Left lobe of liver (tissue), 2 donors: ENCODE data around the gene TLNRD1. TPM values are rescaled to one million over a fixed set of nuclear protein-coding genes. Genes with fewer than 3 reads are reported as not detected.
"Not testable (repeated sequence)": the region's sequence is repeated elsewhere in the genome, so short reads cannot be mapped to it uniquely, and the experiment has no call there.

ENCODE experiments used
- ATAC-seq: fragments of 200-7000 bp; cut with Tn5 transposase; one replicate; pipeline ENCODE4 v1.9.1; 2020; ENCODE audit warnings: mild to moderate bottlenecking, moderate library complexity
- DNase-seq: peaks from one replicate; pipeline ENCODE4 v3.0.0-alpha.2; 2020; ENCODE audit warnings: low spot score
- total RNA-seq: library from RNA; stranded (reverse); gene quantifications from one replicate; pipeline ENCODE4 v1.2.1, GENCODE V29; 2021
- donor health status: DM: no; HTN: no; CAD: no; lungs with moderate emphysema.
- donor health status: DM: no; HTN: yes; CAD: no.

Gene TLNRD1
- 4.2 TPM for total RNA-seq

GRCh38 chr15:81000624-81001151 lies at the start of gene TLNRD1:
TSS of gene TLNRD1 (plus strand) at chr15:81000923. CDS start at chr15:81002272, 1,349 bp downstream.
- DNase-seq (peak; percentile 85), ATAC-seq (peak; percentile 77)

GRCh38 chr15:80951941-80952340 lies 48.8 kb upstream of the TLNRD1 start:
- no peak for ATAC-seq
- DNase-seq = peak; percentile 40

- ATAC-seq (no peak), DNase-seq (no peak)
Measured at GRCh38 chr15:80953001-80953952, 47.4 kb upstream of the TLNRD1 start.

- ATAC-seq (no peak), DNase-seq (no peak)
Measured at GRCh38 chr15:80953953-80954778, 46.6 kb upstream of the TLNRD1 start.

- not testable (repeated sequence) for ATAC-seq, DNase-seq
Measured at GRCh38 chr15:80955571-80956452, 44.9 kb upstream of the TLNRD1 start.

- no peak for ATAC-seq
- DNase-seq = no peak
Measured at GRCh38 chr15:80957556-80957955, 43.2 kb upstream of the TLNRD1 start.

GRCh38 chr15:80957976-80958375 lies 42.7 kb upstream of the TLNRD1 start:
- DNase-seq = no peak
- ATAC-seq = no peak

GRCh38 chr15:80958818-80959495 lies 41.8 kb upstream of the TLNRD1 start:
- no peak for ATAC-seq

GRCh38 chr15:80965454-80965853 lies 35.3 kb upstream of the TLNRD1 start:
- not testable (repeated sequence) for ATAC-seq, DNase-seq

More at GRCh38 chr15:80958818-80959495, 41.8 kb upstream of the TLNRD1 start:
- no peak for DNase-seq

- DNase-seq (no peak), ATAC-seq (no peak)
Measured at GRCh38 chr15:80966431-80967197, 34.1 kb upstream of the TLNRD1 start.

GRCh38 chr15:80967451-80967850 lies 33.3 kb upstream of the TLNRD1 start:
- DNase-seq (no peak), ATAC-seq (no peak)

- ATAC-seq = no peak
- no peak for DNase-seq
Measured at GRCh38 chr15:80967991-80968510, 32.7 kb upstream of the TLNRD1 start.

- ATAC-seq (no peak), DNase-seq (no peak)
Measured at GRCh38 chr15:80969316-80969715, 31.4 kb upstream of the TLNRD1 start.

- ATAC-seq (peak; percentile 93), DNase-seq (no peak)
Measured at GRCh38 chr15:80970018-80970657, 30.6 kb upstream of the TLNRD1 start.

GRCh38 chr15:80970658-80971057 lies 30.1 kb upstream of the TLNRD1 start:
- ATAC-seq (no peak), DNase-seq (no peak)

GRCh38 chr15:80971143-80971542 lies 29.6 kb upstream of the TLNRD1 start:
- no peak for DNase-seq
- no peak for ATAC-seq

- no peak for DNase-seq
- ATAC-seq = no peak
Measured at GRCh38 chr15:80972276-80972675, 28.4 kb upstream of the TLNRD1 start.

GRCh38 chr15:80974914-80975313 lies 25.8 kb upstream of the TLNRD1 start:
- no peak for ATAC-seq
- no peak for DNase-seq
